K562 (cell line): Measurements from ENCODE around the gene IFI27L2. TPM values are rescaled to one million over a fixed set of nuclear protein-coding genes. Genes with fewer than 3 reads are reported as not detected.
A peak's percentile ranks its signal among the peaks of the same experiment; 100 is the strongest.

ENCODE experiments used
- CC2D1A ChIP-seq: fragments of 450-650 bp; IDR thresholded peaks from 2 replicates; pipeline ENCODE4 v1.6.1; 2017; ENCODE audit warnings: mild to moderate bottlenecking
- GABPB1 ChIP-seq: sonication (generic); formaldehyde crosslinking; IDR thresholded peaks from 2 replicates; pipeline ENCODE4 v1.8.0; 2022; ENCODE audit warnings: mild to moderate bottlenecking, missing genetic modification reagents
- HMGN3 ChIP-seq: IDR thresholded peaks from 2 replicates; pipeline ENCODE4 v1.6.1; 2011; ENCODE audit warnings: borderline replicate concordance, low read depth, mild to moderate bottlenecking, mixed read lengths, low read length; ENCODE audit not compliant: insufficient read length; ENCODE audit errors: extremely low read depth
- KLF1 ChIP-seq: fragments of 450-650 bp; IDR thresholded peaks from 2 replicates; pipeline ENCODE4 v1.6.1; 2016; ENCODE audit warnings: missing genetic modification characterization, missing compliant biosample characterization
- L3MBTL2 ChIP-seq: fragments of 450-650 bp; IDR thresholded peaks from 2 replicates; pipeline ENCODE4 v1.6.1; 2016; ENCODE audit warnings: mild to moderate bottlenecking, moderate library complexity
- LCOR ChIP-seq: sonication (generic); formaldehyde crosslinking; IDR thresholded peaks from 2 replicates; pipeline ENCODE4 v1.8.0; 2022; ENCODE audit warnings: mild to moderate bottlenecking, missing genetic modification reagents
- MBD2 ChIP-seq: sonication (generic); IDR thresholded peaks from 2 replicates; pipeline ENCODE4 v1.6.1; 2016; ENCODE audit warnings: low read depth, borderline replicate concordance
- MEF2D ChIP-seq: conservative IDR thresholded peaks from 2 replicates; pipeline ENCODE4 v1.6.1; 2016; ENCODE audit warnings: low read depth, missing genetic modification characterization, missing compliant biosample characterization
- NFIX ChIP-seq: fragments of 250-450 bp; sonication (Bioruptor Pico); IDR thresholded peaks from 2 replicates; pipeline ENCODE4 v1.4.0; 2020; ENCODE audit warnings: low read depth, mild to moderate bottlenecking, moderate library complexity
- POLR2H ChIP-seq: IDR thresholded peaks from 2 replicates; pipeline ENCODE4 v1.6.1; 2016; ENCODE audit warnings: missing genetic modification characterization, low read depth, mild to moderate bottlenecking, control low read depth, missing compliant biosample characterization, moderate library complexity
- RBBP5 ChIP-seq: fragments of 200-600 bp; sonication (generic); IDR thresholded peaks from 2 replicates; pipeline ENCODE4 v1.6.1; 2012; ENCODE audit warnings: borderline replicate concordance, mild to moderate bottlenecking, low read length, control low read depth, inconsistent platforms; ENCODE audit not compliant: insufficient read depth, poor library complexity, severe bottlenecking
- SLC30A9 ChIP-seq: fragments of 250-450 bp; sonication (Bioruptor Pico); IDR thresholded peaks from 2 replicates; pipeline ENCODE4 v1.8.0; 2022; ENCODE audit warnings: mild to moderate bottlenecking, moderate library complexity
- SMAD1 ChIP-seq: fragments of 150-350 bp; IDR thresholded peaks from 2 replicates; pipeline ENCODE4 v1.6.1; 2014; ENCODE audit warnings: low read length, low read depth; ENCODE audit not compliant: partially characterized antibody
- SP2 ChIP-seq: IDR thresholded peaks from 2 replicates; pipeline ENCODE4 v1.6.1; 2011; ENCODE audit warnings: mild to moderate bottlenecking, low read depth, low read length, moderate library complexity; ENCODE audit not compliant: poor library complexity, severe bottlenecking; ENCODE audit errors: extremely low read depth
- SREBF1 ChIP-seq: fragments of 150-350 bp; IDR thresholded peaks from 2 replicates; pipeline ENCODE4 v1.6.1; 2014; ENCODE audit warnings: antibody characterized with exemption, low read depth, low read length, borderline replicate concordance
- THRAP3 ChIP-seq: fragments of 450-650 bp; IDR thresholded peaks from 2 replicates; pipeline ENCODE4 v1.6.1; 2016; ENCODE audit warnings: mild to moderate bottlenecking, inconsistent platforms, borderline replicate concordance
- ZBTB1 ChIP-seq: sonication (generic); formaldehyde crosslinking; IDR thresholded peaks from 2 replicates; pipeline ENCODE4 v1.8.1; 2023; ENCODE audit warnings: missing genetic modification reagents, low read depth, mild to moderate bottlenecking, borderline replicate concordance
- ZBTB7A ChIP-seq: IDR thresholded peaks from 2 replicates; pipeline ENCODE4 v1.6.1; 2011; ENCODE audit warnings: low read depth, mild to moderate bottlenecking, low read length, moderate library complexity, borderline replicate concordance; ENCODE audit not compliant: control insufficient read depth
- ZBTB8A ChIP-seq: fragments of 450-650 bp; IDR thresholded peaks from 2 replicates; pipeline ENCODE4 v1.6.1; 2018; ENCODE audit warnings: mild to moderate bottlenecking, moderate library complexity; ENCODE audit not compliant: partially characterized antibody
- ZNF695 ChIP-seq: fragments of 450-650 bp; formaldehyde crosslinking; IDR thresholded peaks from 2 replicates; pipeline ENCODE4 v1.4.0; 2020; ENCODE audit warnings: mild to moderate bottlenecking, moderate library complexity
- ZNF79 ChIP-seq: fragments of 250-450 bp; sonication (Bioruptor Pico); IDR thresholded peaks from 2 replicates; pipeline ENCODE4 v1.4.0; 2020; ENCODE audit warnings: low read depth, mild to moderate bottlenecking, moderate library complexity
- polyA plus RNA-seq, 8 experiments: library from polyadenylated mRNA; depleted of rRNA in 4 of 8; stranded (reverse) in 5 of 8; unstranded in 3 of 8; fragments of >200 nt; fragmentation: Nextera tagmentation in 2 of 8; fragmentation: Illumina TruSeq in 1 of 8; extraction: Ambion mirVana in 2 of 8; extraction: Trizol in 1 of 8; gene quantifications; 2 replicates each; pipeline versions ENCODE4 v1.2.1 to v1.2.3, GENCODE V29; 2011 to 2014; ENCODE audit warnings: inconsistent platforms in 1 of 8, missing spikeins in 1 of 8
- total RNA-seq, 7 experiments: library from RNA; depleted of rRNA in 6 of 7; stranded (reverse); fragments of >200 nt in 6 of 7; fragmentation: Illumina TruSeq in 2 of 7; extraction: Trizol in 2 of 7; gene quantifications; 2 replicates each; pipeline versions ENCODE4 v1.2.1 to v1.2.3, GENCODE V29; 2011 to 2021; ENCODE audit warnings: low replicate concordance in 1 of 7
- TF ChIP-seq, protein P1 (sequence below): sonication (generic); formaldehyde crosslinking; IDR thresholded peaks from 2 replicates; pipeline ENCODE4 v1.8.0; 2022; ENCODE audit warnings: mild to moderate bottlenecking, missing genetic modification reagents
- TF ChIP-seq, protein P2 (sequence below): sonication (generic); formaldehyde crosslinking; IDR thresholded peaks from 2 replicates; pipeline ENCODE4 v1.8.0; 2022; ENCODE audit warnings: mild to moderate bottlenecking, low read depth, missing genetic modification reagents
- TF ChIP-seq, protein P3 (sequence below): fragments of 250-450 bp; sonication (Bioruptor Pico); IDR thresholded peaks from 2 replicates; pipeline ENCODE4 v1.9.0; 2021; ENCODE audit warnings: mild to moderate bottlenecking, inconsistent platforms

IFI27L2 gene
- total and polyA plus RNA-seq, 9 of the 15 experiments (the other 6 are each of a cell fraction or from before 2014, with no cell fraction given): 1.0 to 9.3 (median 4.1) TPM

DNA sequence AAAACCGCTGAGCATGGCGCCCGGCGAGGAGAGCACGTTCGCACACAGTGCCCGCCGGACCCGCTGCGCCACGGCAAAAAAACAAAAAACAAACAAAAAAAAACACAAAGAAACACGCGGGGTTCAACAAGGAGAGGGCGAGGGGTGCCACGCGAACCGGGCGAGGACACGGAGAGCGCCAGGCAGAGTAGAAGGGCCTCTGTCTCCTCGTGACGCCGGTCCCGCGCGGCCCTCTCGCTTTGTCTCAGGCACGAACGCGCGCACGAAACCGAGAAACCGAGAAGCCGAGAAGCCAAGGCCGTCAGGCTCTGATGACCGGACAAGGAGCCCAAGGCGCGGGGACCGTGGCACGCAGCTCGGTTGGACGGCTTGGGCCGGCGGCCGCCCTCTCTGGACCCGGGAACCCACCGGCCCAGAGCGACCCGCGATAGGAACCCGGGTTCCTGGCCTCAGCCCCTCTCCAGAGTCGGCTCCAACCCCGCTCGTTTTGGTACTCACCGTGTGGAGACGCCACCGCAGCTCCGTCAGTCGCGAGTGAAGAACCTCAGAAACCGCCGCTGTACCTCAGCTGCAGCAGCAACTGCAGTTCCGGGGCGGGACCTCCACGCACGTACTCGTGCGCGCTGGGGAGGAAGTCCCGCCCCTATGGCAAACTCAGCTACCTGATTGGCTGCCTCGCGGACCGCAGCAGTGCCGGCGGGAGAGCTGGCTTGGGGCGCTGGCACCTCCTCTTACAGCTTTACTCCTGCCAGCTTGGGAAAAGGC, 48.6 kb downstream of the IFI27L2 start, which contains the start of the genes DDX24 and IFI27L1 (continued):
- TF ChIP-seq LCOR (CRISPR knock-in tag): no peak
- TF ChIP-seq NFIX (CRISPR knock-in tag): no peak
- no peak for TF ChIP-seq ZBTB7A
- peak; percentile 47 for TF ChIP-seq SP2
- TF ChIP-seq, protein P1, sequence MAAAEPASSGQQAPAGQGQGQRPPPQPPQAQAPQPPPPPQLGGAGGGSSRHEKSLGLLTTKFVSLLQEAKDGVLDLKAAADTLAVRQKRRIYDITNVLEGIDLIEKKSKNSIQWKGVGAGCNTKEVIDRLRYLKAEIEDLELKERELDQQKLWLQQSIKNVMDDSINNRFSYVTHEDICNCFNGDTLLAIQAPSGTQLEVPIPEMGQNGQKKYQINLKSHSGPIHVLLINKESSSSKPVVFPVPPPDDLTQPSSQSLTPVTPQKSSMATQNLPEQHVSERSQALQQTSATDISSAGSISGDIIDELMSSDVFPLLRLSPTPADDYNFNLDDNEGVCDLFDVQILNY (CRISPR knock-in tag): no peak
- 0 out of 2 replicates have a peak, but pooled peaks have one; percentile 50 for TF ChIP-seq MBD2
- no peak for TF ChIP-seq SREBF1
- TF ChIP-seq THRAP3: no peak
- TF ChIP-seq POLR2H (tag): peak; percentile 62; the same call in 1 of the 2 replicates
- TF ChIP-seq, protein P2, sequence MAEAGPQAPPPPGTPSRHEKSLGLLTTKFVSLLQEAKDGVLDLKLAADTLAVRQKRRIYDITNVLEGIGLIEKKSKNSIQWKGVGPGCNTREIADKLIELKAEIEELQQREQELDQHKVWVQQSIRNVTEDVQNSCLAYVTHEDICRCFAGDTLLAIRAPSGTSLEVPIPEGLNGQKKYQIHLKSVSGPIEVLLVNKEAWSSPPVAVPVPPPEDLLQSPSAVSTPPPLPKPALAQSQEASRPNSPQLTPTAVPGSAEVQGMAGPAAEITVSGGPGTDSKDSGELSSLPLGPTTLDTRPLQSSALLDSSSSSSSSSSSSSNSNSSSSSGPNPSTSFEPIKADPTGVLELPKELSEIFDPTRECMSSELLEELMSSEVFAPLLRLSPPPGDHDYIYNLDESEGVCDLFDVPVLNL (CRISPR knock-in tag): peak; percentile 65; the same call in 1 of the 2 replicates
- TF ChIP-seq SMAD1: no peak
- TF ChIP-seq RBBP5: peak; percentile 71
- TF ChIP-seq CC2D1A: no peak
- TF ChIP-seq ZBTB8A: no peak
- 0 out of 2 replicates have a peak, but pooled peaks have one; percentile 14 for TF ChIP-seq L3MBTL2
- peak; percentile 52; the same call in 1 of the 2 replicates for TF ChIP-seq ZBTB1 (CRISPR knock-in tag)
- peak; percentile 92 for TF ChIP-seq GABPB1
- TF ChIP-seq KLF1 (tag): no peak
- TF ChIP-seq ZNF79 (CRISPR knock-in tag): no peak
- TF ChIP-seq, protein P3, sequence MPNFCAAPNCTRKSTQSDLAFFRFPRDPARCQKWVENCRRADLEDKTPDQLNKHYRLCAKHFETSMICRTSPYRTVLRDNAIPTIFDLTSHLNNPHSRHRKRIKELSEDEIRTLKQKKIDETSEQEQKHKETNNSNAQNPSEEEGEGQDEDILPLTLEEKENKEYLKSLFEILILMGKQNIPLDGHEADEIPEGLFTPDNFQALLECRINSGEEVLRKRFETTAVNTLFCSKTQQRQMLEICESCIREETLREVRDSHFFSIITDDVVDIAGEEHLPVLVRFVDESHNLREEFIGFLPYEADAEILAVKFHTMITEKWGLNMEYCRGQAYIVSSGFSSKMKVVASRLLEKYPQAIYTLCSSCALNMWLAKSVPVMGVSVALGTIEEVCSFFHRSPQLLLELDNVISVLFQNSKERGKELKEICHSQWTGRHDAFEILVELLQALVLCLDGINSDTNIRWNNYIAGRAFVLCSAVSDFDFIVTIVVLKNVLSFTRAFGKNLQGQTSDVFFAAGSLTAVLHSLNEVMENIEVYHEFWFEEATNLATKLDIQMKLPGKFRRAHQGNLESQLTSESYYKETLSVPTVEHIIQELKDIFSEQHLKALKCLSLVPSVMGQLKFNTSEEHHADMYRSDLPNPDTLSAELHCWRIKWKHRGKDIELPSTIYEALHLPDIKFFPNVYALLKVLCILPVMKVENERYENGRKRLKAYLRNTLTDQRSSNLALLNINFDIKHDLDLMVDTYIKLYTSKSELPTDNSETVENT (CRISPR knock-in tag): peak; percentile 34; the same call in 1 of the 2 replicates
- TF ChIP-seq HMGN3: no peak
- TF ChIP-seq MEF2D: no peak
- no peak for TF ChIP-seq ZNF695 (CRISPR knock-in tag)
- TF ChIP-seq SLC30A9 (CRISPR knock-in tag): no peak
